HG03342 (cell line): ENCODE data around the gene ARSG.
"Not testable (repeated sequence)": the region's sequence is repeated elsewhere in the genome, so short reads cannot be mapped to it uniquely, and the experiment has no call there.

Source experiments
- ATAC-seq: cut with Tn5 transposase; IDR thresholded peaks from one replicate; pipeline ENCODE4 v1.9.1; 2021; ENCODE audit warnings: mild to moderate bottlenecking, moderate library complexity; ENCODE audit not compliant: unreplicated experiment

Gene ARSG

DNA sequence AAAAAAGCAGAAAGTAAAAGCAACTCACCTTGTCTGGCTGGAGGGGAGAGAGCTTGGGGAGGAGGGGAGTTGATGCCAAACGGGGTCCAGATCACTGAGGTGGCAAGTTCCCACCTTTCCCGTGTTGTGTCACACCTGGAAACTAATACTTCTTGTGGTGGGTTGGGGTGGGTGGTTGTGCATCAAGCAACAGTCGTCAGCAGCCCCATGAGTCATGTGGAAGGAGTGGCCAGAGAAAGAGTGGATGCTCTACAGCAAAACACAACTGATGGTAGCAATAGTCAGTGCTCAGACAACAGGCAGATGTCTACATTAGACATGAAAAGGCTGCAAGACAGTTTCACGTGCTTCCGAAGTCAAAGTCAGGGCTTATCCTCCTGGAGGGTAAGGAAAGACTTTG lies 35.4 kb downstream of the ARSG start:
- no peak for ATAC-seq

DNA sequence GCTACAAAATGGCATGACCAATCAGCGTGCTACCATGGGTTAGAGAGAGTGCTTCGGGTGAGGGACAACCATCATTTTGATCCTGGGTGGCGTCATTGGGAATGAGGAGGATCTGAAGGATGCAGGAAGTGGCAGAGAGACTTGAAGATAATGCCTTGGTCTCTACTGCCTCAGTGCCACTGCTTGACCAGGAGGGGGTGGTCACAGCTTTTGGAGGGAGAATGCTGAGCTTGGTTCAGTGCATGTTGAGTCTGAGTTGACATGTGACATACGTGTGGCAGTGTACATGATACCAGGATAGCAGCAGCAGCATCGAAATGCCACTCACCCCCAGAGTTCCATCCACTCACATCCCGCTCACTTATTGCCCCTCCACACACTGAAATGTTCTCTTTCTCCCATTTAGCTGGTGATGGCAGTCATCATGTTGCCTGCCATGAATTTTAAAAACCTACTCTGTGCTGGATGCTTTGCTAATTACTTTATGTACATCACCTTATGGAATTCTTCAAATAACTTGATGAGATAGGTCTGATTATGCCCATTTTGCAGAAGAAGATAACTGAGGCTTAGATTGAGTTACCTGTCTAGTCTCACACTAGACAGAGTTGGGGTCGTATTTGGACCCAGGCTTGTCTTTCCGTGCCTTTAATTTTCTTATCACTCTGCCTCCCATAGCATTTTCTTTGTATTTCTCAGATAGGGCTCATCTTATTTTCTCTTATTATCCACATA lies 36.7 kb downstream of the ARSG start:
- ATAC-seq: no peak

DNA sequence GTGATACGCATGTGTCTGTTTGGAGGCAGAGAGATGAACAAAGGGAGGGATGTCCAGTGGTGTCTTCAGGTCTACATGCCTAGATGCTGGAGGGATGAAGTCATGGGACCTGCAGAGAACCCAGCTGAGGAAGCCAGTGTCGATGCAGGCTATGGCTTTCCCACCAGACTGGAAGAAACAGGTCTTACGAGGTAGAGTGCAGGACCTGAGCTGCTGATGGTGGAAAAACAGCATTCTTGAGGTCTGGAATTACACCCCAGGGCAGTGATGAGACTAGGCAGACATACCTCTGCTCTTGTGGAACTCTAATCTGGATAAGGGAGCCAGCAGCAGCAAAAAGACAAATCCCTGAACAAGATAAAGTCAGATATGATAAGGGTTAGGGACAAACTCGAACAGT lies 37.4 kb downstream of the ARSG start:
- no peak for ATAC-seq

DNA sequence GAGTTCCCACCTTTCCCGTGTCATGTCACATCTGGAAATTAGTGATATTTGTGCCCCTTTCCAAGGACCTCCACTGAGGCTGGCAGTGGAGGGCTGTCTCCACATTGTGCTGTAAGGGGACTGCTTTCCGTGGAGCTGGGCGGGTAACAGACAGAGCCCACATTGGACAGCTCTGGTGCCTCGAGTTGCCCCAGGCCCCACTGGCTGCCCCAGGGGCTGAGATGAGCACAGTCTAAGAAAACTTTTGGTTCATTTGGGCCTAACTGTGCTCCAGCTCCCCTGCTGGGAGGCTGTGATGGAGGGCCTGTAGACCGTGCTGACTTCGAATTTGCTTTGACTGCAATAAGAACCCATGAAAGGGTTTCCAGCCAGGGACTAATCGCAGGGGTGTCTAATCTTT lies 38.0 kb downstream of the ARSG start:
- no peak for ATAC-seq

DNA sequence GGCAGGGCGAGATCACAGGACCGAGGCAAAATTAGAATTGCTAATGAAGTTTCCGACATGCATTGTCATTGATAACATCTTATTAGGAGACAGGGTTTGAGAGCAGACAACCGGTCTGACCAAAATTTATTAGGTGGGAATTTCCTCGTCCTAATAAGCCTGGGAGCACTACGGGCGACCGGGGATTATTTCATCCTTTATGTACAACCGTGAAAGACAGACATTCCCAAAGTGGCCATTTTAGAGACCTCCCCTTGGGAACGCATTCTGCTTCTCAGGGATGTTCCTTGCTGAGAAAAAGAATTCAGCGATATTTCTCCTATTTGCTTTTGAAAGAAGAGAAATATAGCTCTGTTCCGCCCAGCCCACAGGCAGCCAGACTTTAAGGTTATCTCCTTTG lies 40.6 kb downstream of the ARSG start:
- ATAC-seq: not testable (repeated sequence)

DNA sequence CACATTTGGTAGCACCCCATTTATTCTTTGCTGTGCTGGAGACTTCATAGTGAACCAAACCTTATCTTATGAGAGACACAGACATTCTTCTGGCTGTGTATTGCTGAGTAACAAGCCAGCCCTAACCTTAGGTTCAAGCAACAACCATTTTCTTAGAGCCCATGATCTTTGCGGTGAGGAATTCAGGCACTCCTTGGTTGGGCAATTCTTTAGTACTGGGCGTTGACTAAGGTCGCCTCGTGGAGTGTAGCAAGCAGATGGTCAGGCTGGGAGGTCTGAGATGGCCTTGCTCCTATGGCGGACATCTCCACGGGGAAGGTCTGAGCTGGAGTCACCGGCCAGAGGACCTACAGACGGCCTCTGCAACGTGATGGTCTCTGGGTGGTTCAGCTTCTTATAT lies 43.1 kb downstream of the ARSG start:
- ATAC-seq: no peak

DNA sequence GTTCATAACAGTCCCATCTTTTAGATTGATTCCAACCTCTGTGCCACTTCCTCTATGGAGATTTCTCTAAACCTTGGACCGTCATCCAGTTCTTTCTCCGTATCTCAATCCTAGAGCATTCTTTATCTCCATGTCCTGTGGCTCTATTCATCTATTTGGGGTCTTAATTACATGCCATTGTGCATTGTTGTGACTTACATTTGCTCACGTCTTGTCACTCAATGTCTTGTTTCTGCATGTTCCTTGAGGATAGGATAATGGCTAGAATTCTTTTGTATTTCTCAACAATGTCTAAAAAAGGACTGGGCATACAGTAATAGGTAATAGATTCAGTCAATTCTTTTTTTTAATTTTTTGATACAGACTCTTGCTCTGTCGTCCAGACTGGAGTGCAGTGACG lies 50.2 kb downstream of the ARSG start:
- no peak for ATAC-seq

DNA sequence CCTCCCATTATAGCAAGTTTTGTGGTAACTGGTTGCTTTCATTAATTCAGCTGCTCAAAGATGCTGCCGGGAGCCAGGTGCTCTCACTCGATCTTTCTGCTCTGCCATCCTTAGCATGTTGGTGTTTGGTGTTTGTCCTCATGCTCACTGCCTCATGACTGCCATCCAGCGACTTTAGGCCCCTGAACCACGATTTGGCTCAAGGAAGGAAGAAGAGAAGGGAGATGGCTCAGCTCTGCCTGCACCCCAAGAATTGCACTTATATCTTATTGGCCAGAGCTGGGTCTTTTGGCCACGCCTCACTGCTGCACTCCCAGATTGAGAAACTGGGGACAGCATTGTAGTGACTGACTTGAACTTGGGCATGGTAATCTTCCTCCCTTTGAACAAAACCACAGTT lies 52.7 kb downstream of the ARSG start:
- ATAC-seq: no peak

DNA sequence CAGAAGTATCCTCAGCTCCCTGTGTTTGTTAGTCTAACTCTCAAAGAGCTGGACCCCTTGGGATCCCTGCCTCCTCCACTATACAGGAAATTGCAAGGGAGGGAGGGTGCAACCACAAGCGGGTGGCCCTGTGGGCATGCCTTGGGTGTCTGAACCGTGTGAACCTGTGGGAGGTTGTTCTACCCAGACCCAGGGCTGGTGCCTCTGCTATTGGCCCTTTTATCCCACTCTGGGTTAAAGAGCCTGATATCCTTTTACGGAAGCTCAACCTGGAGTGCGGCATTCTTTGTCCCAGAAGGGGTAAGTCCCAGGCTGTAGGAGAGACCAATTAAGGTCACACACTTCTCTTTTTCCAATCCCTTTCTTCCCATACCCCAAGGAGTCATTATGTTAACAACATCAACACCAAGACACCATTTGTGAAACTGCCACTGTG lies 53.4 kb downstream of the ARSG start:
- ATAC-seq: no peak

DNA sequence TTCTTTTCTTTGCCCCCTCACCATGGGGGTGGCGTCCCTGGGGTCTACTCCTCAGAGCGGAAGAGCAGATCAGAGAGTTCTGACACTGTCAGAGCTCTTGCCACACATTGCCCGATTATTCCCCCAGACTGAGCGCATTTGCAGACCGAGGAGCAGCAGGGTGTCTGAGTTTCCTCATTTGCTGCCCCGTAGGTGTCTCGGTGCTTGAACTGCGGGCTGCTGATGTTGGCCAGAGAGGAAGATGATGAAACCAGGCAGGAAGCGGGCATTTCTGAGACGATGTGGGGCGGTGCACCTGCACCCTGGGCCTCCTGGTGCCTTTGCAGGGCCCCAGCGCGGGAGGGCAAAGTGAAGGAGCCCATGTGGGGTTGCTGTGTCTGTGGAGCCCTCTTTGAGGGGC lies 55.2 kb downstream of the ARSG start:
- ATAC-seq: peak; percentile 64

DNA sequence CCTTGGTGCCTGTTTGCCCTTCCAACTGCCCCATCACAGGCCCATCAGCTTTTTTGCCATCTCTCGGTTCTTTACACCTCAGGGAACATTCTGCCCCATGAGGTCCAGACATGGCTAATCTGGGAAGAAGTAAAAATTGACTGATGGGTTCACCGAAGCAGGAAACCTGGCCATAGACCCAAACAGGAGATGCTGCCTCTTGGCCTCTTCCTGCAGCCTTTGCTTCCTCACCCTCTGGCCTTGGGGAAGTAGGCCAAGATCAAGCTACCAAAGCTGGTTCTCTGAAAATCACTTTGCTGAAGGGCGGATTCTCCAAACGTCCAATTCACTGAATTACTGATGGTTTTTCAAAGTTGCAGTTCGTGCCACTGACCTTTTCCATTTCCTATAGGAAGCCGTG lies 56.1 kb downstream of the ARSG start:
- ATAC-seq: no peak

DNA sequence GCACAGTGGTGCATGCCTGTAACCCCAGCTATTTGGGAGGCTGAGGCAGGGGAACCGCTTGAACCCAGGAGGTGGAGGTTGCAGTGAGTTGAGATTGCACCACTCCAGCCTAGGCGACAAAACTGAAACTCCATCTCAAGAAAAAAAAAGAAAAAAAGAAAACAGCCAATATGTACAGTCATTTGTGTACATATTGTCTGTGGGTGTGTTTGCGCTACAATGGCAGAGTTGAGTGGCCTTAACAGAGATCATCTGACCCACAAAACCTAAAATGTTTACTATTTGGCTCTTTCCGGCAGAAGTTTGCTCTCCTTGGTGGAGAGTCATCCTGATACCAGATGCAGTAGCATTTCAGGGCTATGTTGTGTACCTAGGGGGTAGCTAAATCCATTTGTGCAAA lies 57.9 kb downstream of the ARSG start:
- ATAC-seq: peak; percentile 59

DNA sequence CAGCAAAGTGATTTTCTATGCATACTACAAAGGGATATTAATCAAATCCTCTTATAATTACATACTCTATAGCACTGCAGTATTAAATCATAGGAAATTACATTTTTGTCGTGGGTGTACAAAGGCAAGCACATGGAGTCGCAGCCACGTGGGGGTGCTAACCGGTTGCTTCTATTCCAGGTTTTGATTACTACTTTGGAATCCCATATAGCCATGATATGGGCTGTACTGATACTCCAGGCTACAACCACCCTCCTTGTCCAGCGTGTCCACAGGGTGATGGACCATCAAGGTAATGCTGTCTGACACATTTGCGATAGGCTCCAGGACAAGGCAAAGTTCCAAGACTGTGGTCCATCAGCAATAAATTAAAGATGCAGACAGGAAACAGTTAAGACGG lies 60.1 kb downstream of the ARSG start:
- ATAC-seq: no peak

DNA sequence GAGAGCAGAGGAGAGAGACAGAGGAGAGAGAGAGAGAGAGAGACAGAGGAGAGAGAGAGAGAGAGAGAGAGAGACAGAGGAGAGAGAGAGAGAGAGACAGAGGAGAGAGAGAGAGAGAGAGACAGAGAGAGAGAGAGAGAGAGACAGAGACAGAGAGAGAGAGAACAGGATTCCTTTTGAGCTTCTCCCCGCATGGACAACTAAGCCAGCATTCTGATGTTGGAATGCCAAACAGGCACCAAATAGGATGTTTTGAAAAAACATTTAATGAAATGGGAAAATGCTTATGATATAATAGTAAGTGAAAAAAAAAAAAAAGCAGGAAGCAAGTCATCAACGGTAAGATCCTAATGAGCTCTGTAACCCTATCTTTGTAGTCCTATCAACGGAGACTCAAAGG lies 60.7 kb downstream of the ARSG start:
- ATAC-seq: no peak

DNA sequence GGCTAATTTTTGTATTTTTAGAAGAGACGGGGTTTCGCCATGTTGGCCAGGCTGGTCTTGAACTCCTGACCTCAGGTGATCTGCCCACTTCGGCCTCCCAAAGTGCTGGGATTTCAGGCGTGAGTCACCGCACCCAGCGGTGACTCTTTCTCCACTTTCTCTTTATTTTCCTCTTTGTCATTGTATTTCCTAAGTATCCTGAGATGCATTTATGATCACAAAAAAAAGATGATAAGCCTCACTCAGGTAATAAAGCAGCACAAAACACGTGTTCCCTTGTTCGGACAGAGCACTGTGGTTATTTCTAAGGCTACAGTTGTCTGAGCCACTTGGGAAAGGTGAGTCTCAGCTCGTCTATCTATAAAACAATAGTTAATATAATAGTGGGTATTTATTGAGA lies 61.4 kb downstream of the ARSG start:
- not testable (repeated sequence) for ATAC-seq

DNA sequence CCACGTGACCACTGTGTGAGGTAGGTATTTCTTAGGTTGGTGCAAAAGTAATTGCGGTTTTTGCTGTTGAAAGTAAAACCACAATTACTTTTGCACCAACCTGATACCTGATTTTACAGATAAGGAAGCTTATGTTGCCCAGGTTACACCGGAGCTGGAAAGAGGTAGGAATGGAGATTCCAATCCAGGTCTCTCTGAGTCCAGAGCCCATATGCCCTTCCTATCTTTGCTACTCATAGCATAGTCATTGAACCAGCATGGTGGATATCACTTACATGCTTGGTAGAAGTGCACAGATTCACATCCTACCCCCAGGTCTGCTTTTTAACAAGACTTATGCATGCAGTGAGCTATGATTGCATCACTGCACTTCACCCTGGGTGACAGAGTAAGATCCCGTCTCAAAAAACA lies 61.8 kb downstream of the ARSG start:
- no peak for ATAC-seq

DNA sequence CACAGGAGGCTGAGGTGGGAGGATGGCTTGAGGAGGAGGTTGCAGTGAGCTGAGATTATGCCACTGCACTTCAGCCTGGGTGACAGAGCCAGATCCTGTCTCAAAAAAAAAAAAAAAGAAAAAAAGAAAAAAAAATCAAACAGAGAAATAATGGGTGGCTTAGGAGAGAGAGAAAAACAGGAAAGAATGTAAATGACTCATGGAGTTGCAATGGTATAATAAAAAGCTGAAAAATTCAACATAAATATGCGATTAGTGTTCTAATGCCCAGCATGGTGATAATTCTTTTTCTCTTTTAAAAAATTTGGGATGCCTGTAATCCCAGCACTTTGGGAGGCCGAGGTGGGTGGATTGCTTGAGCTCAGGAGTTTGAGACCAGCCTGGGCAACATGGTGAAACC lies 63.0 kb downstream of the ARSG start:
- ATAC-seq: not testable (repeated sequence)

DNA sequence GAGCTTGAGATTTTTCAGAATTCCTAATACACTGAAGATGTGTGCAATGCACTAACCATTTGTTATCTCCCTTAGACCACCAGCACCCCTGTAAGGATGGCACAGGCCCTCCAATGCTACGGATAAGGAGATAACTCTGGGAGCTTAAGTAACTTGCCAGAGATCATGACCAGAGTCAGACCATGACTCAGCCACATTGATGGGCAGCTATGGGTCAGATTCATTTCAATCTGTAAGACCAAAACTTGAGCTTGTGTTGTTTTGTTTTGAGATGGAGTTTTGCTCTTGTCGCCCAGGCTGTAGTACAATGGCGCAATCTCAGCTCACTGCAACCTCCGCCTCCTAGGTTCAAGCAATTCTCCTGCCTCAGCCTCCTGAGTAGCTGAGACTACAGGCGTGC lies 63.8 kb downstream of the ARSG start:
- not testable (repeated sequence) for ATAC-seq

DNA sequence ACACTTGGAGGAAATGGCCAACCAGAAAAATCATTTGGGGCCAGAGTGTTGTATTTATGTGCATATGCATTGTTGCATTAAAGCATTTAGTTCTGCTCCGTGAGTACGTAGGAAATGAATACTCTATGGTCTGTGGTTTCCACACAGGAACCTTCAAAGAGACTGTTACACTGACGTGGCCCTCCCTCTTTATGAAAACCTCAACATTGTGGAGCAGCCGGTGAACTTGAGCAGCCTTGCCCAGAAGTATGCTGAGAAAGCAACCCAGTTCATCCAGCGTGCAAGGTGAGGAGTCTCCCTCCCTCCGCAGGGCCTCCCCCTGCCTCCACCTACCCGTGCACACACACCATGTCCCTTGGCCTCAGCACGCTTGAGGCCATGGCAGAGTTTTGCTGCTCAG lies 65.2 kb downstream of the ARSG start:
- no peak for ATAC-seq

DNA sequence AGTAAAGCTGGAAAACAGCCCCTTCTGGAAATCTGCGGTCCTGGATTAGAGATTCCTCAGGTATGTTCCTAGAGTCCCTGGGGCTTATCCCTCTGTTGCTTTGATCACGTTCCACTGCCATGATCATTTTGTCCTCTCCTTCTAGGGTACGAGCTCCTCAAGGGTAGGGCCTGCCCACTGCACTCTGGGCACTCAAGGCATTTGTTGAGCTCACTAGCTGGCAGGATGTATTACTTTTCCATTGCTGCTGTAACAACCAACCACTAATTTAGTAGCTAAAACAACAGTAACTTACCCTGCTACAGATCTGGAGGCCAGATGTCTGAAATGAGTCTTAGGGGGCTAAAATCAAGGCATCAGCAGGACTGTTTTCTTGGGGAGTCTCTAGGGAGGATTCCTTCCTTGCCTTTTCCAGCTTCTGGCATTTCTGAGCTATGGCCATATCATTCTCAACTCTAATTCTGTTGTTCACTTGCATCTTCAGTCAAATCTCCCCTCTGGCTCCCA lies 65.7 kb downstream of the ARSG start:
- no peak for ATAC-seq

DNA sequence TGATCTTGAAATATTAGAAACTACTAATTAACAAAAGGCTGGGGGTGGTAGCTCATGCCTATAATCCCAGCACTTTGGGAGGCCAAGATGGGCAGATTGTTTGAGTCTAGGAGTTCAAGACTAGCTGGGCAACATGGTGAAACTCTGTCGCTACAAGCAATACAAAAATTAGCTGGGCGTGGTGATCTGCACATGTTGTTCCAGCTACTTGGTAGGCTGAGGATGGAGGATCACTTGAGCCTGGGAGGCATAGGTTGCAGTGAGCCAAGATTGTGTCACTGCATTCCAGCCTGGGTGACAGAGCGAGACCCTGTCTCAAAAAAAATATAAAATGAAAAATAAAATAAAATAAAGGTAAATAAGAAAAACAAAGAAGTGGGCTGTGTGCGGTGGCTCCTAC lies 66.6 kb downstream of the ARSG start:
- ATAC-seq: no peak

DNA sequence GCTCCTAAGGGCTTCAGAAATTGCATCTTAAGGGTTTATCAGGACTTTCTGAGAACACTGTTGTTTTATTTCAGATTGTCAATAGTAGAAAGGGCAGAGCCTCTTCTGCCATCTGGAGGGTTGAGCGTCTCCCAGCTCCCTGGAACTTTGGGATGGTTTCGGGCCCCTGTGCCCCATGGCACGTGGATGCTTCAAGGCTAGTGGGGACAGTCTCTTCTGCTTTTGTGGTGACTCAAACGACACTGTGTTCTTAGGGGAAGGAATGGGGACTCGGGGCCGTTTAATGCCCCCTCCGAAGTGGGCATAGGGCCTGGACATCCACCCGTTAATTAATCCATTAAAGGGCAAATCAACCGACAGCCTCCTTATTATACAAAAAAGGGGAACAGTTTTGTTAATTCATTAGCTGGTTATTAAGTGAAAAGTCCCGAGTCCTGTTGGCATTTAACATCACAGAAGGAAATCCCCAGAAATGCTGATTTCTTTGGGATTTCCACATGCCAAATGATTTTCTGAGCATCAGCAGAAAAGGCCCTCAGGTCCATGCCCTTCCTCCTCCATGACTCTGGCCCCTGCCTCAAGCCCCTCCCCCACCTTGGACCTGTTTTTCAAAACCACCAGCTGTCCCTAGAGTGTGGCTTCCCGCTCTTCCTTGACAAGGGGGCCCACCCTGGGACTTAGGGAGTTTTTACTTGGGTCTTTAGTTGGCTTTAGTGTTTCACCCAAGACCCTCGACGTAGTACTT lies 68.7 kb downstream of the ARSG start:
- ATAC-seq: no peak
